Activated CD4-positive, CD25-positive, alpha-beta regulatory T cell treated with anti-CD3 and anti-CD28 coated beads, Interleukin-2, amount 50 U/mL, for 24 hours (primary cell): ENCODE data around the gene HTR5A.
"Not testable (repeated sequence)": the region's sequence is repeated elsewhere in the genome, so short reads cannot be mapped to it uniquely, and the experiment has no call there.

Experiments
- ATAC-seq, 2 donors: fragments of 150-1000 bp; cut with Tn5 transposase; one replicate each; pipeline ENCODE4 v1.10.0; 2021; ENCODE audit warnings: mild to moderate bottlenecking in 1 of 2, moderate library complexity in 1 of 2

The HTR5A gene

GRCh38 chr7:155069992-155070751 is at the start of gene HTR5A:
HTR5A (plus strand) TSS chr7:155070324; CDS start chr7:155070900, 576 bp downstream.
- ATAC-seq, result peak; percentile 85 to 95

GRCh38 chr7:155020996-155021395 is 49.1 kb upstream of the HTR5A start:
- no peak for ATAC-seq

GRCh38 chr7:155021699-155022145 is 48.4 kb upstream of the HTR5A start:
- ATAC-seq, result no peak

GRCh38 chr7:155027879-155028278 is 42.2 kb upstream of the HTR5A start:
- ATAC-seq, result no peak

- no peak for ATAC-seq
Observed at GRCh38 chr7:155032978-155033377, 37.1 kb upstream of the HTR5A start.

- not testable (repeated sequence) for ATAC-seq
Observed at GRCh38 chr7:155034495-155034894, 35.6 kb upstream of the HTR5A start.

- ATAC-seq, result no peak
Observed at GRCh38 chr7:155038335-155038734, 31.8 kb upstream of the HTR5A start.

- no peak for ATAC-seq
Observed at GRCh38 chr7:155043756-155044155, 26.4 kb upstream of the HTR5A start.

GRCh38 chr7:155048006-155048405 is 22.1 kb upstream of the HTR5A start:
- ATAC-seq, result no peak

GRCh38 chr7:155051355-155051754 is 18.8 kb upstream of the HTR5A start:
- ATAC-seq, result no peak

- ATAC-seq, result no peak
Observed at GRCh38 chr7:155053002-155053401, 17.1 kb upstream of the HTR5A start.

GRCh38 chr7:155054761-155055160 is 15.4 kb upstream of the HTR5A start:
- no peak for ATAC-seq

GRCh38 chr7:155057076-155057475 is 13.0 kb upstream of the HTR5A start:
- ATAC-seq, result no peak

GRCh38 chr7:155058896-155059295 is 11.2 kb upstream of the HTR5A start:
- no peak for ATAC-seq

- ATAC-seq, result no peak
Observed at GRCh38 chr7:155059703-155060102, 10.4 kb upstream of the HTR5A start.

GRCh38 chr7:155062411-155062810 is 7.7 kb upstream of the HTR5A start:
- ATAC-seq, result no peak

GRCh38 chr7:155064186-155064585 is 5.9 kb upstream of the HTR5A start:
- no peak for ATAC-seq

- ATAC-seq, result no peak
Observed at GRCh38 chr7:155066417-155066950, 3.6 kb upstream of the HTR5A start.

GRCh38 chr7:155071121-155071651 is 1.1 kb downstream of the HTR5A start:
- ATAC-seq, result no peak

GRCh38 chr7:155071916-155072571 is 1.9 kb downstream of the HTR5A start:
- ATAC-seq, result no peak

GRCh38 chr7:155073922-155074321 is 3.8 kb downstream of the HTR5A start:
- no peak for ATAC-seq

GRCh38 chr7:155084021-155084420 is 13.9 kb downstream of the HTR5A start:
- no peak for ATAC-seq

- no peak for ATAC-seq
Observed at GRCh38 chr7:155084969-155085368, 14.8 kb downstream of the HTR5A start.

GRCh38 chr7:155090684-155091083 is 20.6 kb downstream of the HTR5A start:
- ATAC-seq, result peak; percentile 76 to 85
